BLaER1 treated with 17β-estradiol and CSF1 and Interleukin-3, amounts not matched to agents 10 nM and 100 nM (cell line): ENCODE measurements around the gene GSS.

Source experiments
- H3K27ac ChIP-seq, 11 experiments: shearing (Covaris generic); formaldehyde crosslinking; 2 replicates each; pipeline ENCODE4 v1.8.1; 2022
- H3K27me3 ChIP-seq, 11 experiments: shearing (Covaris generic); formaldehyde crosslinking; 2 replicates each; pipeline ENCODE4 v1.8.1; 2022
- H3K36me3 ChIP-seq, 11 experiments: shearing (Covaris generic); formaldehyde crosslinking; 2 replicates each; pipeline ENCODE4 v1.8.1; 2022
- H3K4me1 ChIP-seq, 10 experiments: shearing (Covaris generic); formaldehyde crosslinking; 2 replicates each; pipeline ENCODE4 v1.8.1; 2022
- H3K4me2 ChIP-seq, 11 experiments: shearing (Covaris generic); formaldehyde crosslinking; 2 replicates each; pipeline ENCODE4 v1.8.1; 2022
- H3K4me3 ChIP-seq, 10 experiments: shearing (Covaris generic); formaldehyde crosslinking; 2 replicates each; pipeline ENCODE4 v1.8.1; 2022
- H3K9ac ChIP-seq, 11 experiments: shearing (Covaris generic); formaldehyde crosslinking; 2 replicates each; pipeline ENCODE4 v1.8.1; 2022
- H3K9me3 ChIP-seq, 11 experiments: shearing (Covaris generic); formaldehyde crosslinking; replicated peaks in 1 of 11; 2 replicates each; pipeline ENCODE4 v1.8.1; 2022
- H4K20me1 ChIP-seq, 11 experiments: shearing (Covaris generic); formaldehyde crosslinking; 2 replicates each; pipeline ENCODE4 v1.8.1; 2022
- Cebpa-rat ChIP-seq, 11 experiments: shearing (Covaris generic); IDR thresholded peaks; 2 replicates each; pipeline ENCODE4 v1.8.1; 2022

Gene GSS

DNA sequence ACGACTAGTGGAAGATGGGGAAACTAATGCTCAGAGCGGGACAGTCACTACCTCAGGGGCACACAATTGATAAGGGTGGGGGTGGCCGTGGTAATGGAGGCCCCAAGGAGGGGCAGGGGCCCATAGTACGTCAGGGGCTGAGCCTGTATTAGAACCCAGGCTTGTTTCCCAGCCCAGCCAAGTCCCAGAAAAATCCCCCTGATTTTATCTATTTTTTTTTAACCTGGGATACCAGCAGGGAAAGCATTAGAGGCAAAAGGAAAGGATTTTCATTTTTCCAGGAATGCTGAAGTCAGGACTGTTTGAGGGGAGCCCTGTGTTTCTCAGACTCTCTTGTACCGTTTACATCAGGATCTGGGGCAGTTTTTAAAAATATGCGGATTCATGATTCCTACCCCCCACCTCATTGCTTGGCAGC, 444 bp upstream of the GSS start:
- Histone ChIP-seq H3K9ac (peak overlapping the region; percentile 89 to 97 (median 92)), H3K27me3 (no peaks in the 10 kb centered on the region), H3K4me3 (peak overlapping the region; percentile 58 to 79 (median 72)), H3K4me2 (peak overlapping the region; percentile 83 to 97 (median 91)), H3K9me3 (no peaks in the 10 kb centered on the region), H4K20me1 (peaks cover 0 to 5% (median 0%) of the 10 kb centered on the region in 11 experiments; a peak in 1 of 22 replicates), H3K27ac (peak overlapping the region; percentile 84 to 97 (median 90); a peak in 21 of 22 replicates), H3K36me3 (peaks cover 7 to 14% (median 11%) of the 10 kb centered on the region in 11 experiments; a peak in 21 of 22 replicates), H3K4me1 (peaks cover 14 to 28% (median 22%) of the 10 kb centered on the region in 10 experiments; a peak in 19 of 20 replicates)
- no peak for TF ChIP-seq Cebpa-rat (IDR thresholded peaks at IDR 0.05)

DNA sequence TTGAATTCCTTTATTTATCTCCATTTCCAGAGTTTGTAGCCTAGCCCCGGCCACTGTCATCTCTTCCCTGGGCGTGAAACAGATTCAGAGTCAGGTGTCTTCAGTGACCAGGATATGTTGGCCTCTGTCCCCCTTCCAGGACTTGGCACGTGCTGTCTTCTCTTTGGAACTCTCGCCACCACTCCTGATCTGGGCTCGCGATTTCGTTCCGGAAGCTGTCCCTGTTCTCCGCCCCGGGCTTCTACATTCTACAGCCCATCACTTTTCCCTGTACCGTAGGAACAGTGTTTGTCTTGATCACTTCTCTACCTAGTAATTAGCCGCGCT, 739 bp downstream of the GSS start:
- H3K27me3 ChIP-seq: no peaks in the 10 kb centered on the region
- no peaks in the 10 kb centered on the region for H3K9me3 ChIP-seq
- H3K4me3 ChIP-seq: peak overlapping the region; percentile 58 to 79 (median 72)
- H3K9ac ChIP-seq: peak overlapping the region; percentile 89 to 97 (median 92)
- no peak for TF ChIP-seq Cebpa-rat (IDR thresholded peaks at IDR 0.05)
- H3K36me3 ChIP-seq: peaks cover 19 to 25% (median 23%) of the 10 kb centered on the region in 11 experiments
- peaks cover 14 to 28% (median 19%) of the 10 kb centered on the region in 10 experiments; a peak in 19 of 20 replicates for H3K4me1 ChIP-seq
- peak overlapping the region; percentile 83 to 97 (median 91) for H3K4me2 ChIP-seq
- H4K20me1 ChIP-seq: peaks cover 0 to 5% (median 0%) of the 10 kb centered on the region in 11 experiments; a peak in 2 of 22 replicates
- H3K27ac ChIP-seq: peak overlapping the region; percentile 84 to 97 (median 90)

GRCh38 chr20:34953960-34954359, 1.6 kb downstream of the GSS start:
- Histone ChIP-seq H3K9me3 (no peaks in the 10 kb centered on the region), H3K27ac (no peak overlapping the region), H3K27me3 (no peaks in the 10 kb centered on the region), H3K4me1 (peaks cover 14 to 28% (median 19%) of the 10 kb centered on the region in 10 experiments; a peak in 19 of 20 replicates), H3K9ac (peak overlapping the region in 2 of 11 experiments; percentile 90 to 95; a peak in 2 of 22 replicates), H3K4me3 (no peak overlapping the region), H3K4me2 (peak overlapping the region in 8 of 11 experiments; percentile 84 to 97 (median 96); a peak in 12 of 22 replicates), H4K20me1 (peaks cover 0 to 5% (median 0%) of the 10 kb centered on the region in 11 experiments; a peak in 2 of 22 replicates), H3K36me3 (peaks cover 28 to 34% (median 32%) of the 10 kb centered on the region in 11 experiments)
- TF ChIP-seq Cebpa-rat (IDR thresholded peaks at IDR 0.05): no peak

DNA sequence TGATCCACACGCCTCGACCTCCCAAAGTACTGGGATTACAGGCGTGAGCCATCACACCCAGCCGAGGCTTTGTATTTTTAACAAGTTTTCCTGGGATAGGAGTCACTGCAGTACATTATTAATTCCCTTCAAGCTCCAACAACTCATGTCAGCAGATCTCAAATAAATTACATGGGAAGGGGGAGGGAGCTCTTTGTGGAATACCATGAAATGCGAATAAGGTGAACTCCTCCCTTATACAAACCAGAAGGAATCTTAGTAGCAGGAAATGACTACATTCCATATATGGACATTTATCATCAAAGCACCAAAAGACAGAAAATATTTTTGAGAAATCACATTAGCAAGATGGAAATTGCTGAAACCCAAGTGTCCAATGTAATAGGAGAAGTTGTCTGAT, 2.9 kb downstream of the GSS start:
- Histone ChIP-seq H3K4me1 (peaks cover 14 to 28% (median 19%) of the 10 kb centered on the region in 10 experiments; a peak in 19 of 20 replicates), H3K27me3 (no peaks in the 10 kb centered on the region), H3K9me3 (no peaks in the 10 kb centered on the region), H3K4me2 (no peak overlapping the region), H3K36me3 (peaks cover 37 to 47% (median 43%) of the 10 kb centered on the region in 11 experiments), H3K9ac (no peak overlapping the region), H3K27ac (no peak overlapping the region), H3K4me3 (no peak overlapping the region), H4K20me1 (peaks cover 0 to 5% (median 0%) of the 10 kb centered on the region in 11 experiments; a peak in 2 of 22 replicates)
- TF ChIP-seq Cebpa-rat (IDR thresholded peaks at IDR 0.05): no peak

DNA sequence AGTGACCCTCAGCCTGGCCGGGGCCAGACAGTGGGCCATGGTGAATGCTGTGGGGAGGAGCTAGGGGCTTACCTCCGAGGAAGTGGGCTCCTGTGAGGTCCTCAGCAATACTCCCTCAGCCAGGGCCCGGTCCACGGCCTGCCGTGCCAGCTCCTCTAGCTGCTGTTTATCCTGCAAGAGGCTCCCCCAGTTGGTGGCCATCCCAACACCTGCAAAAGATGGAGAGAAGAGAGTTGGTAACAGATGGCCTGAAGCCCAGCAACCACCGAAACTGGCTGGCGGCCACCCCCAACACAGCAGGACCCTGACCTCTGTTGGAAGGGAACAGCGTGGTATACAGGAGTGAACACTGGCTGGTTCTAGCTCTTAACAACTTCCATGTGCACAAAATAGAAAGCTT, 4.0 kb downstream of the GSS start:
- Histone ChIP-seq H3K27me3 (no peaks in the 10 kb centered on the region), H3K4me2 (no peak overlapping the region), H3K27ac (no peak overlapping the region), H3K9ac (no peak overlapping the region), H4K20me1 (peaks cover 0 to 5% (median 0%) of the 10 kb centered on the region in 11 experiments; a peak in 2 of 22 replicates), H3K36me3 (peaks cover 43 to 57% (median 51%) of the 10 kb centered on the region in 11 experiments), H3K9me3 (no peaks in the 10 kb centered on the region), H3K4me3 (no peak overlapping the region), H3K4me1 (peaks cover 14 to 28% (median 19%) of the 10 kb centered on the region in 10 experiments; a peak in 19 of 20 replicates)
- no peak for TF ChIP-seq Cebpa-rat (IDR thresholded peaks at IDR 0.05)

GRCh38 chr20:34951252-34951651, 4.4 kb downstream of the GSS start:
- H4K20me1 ChIP-seq: peaks cover 0 to 5% (median 0%) of the 10 kb centered on the region in 11 experiments; a peak in 2 of 22 replicates
- H3K27me3 ChIP-seq: no peaks in the 10 kb centered on the region
- no peak overlapping the region for H3K4me3 ChIP-seq
- H3K27ac ChIP-seq: no peak overlapping the region
- H3K4me1 ChIP-seq: peaks cover 10 to 26% (median 16%) of the 10 kb centered on the region in 10 experiments; a peak in 19 of 20 replicates
- H3K9ac ChIP-seq: no peak overlapping the region
- H3K9me3 ChIP-seq: no peaks in the 10 kb centered on the region
- H3K4me2 ChIP-seq: no peak overlapping the region
- peaks cover 47 to 61% (median 55%) of the 10 kb centered on the region in 11 experiments for H3K36me3 ChIP-seq
- TF ChIP-seq Cebpa-rat (IDR thresholded peaks at IDR 0.05): no peak

DNA sequence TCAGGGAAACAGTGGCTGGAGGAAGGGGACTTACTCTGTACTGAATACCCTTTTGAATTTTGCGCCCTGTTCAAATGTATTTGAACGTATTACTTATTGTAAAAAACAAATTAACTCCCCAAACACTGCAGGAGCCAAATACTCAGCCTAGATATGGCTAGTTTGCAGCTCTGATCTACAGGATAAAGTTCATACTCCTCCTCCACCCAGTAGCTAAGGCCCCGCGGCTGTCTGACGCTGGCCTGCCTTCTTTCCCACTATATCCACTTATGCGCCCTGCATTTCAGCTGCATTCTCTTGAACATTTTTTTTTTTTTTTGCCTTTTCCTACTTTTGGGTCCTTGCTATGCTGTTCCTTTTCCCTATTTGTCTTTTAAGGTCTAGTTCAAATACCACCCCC, 6.5 kb downstream of the GSS start:
- Histone ChIP-seq H4K20me1 (peaks cover 0 to 5% (median 0%) of the 10 kb centered on the region in 11 experiments; a peak in 2 of 22 replicates), H3K9me3 (no peaks in the 10 kb centered on the region), H3K27me3 (no peaks in the 10 kb centered on the region), H3K4me1 (peaks cover 0 to 14% (median 4%) of the 10 kb centered on the region in 10 experiments; a peak in 13 of 20 replicates), H3K4me2 (no peak overlapping the region), H3K9ac (peak overlapping the region in 1 of 11 experiments; percentile 35; a peak in 1 of 22 replicates), H3K27ac (no peak overlapping the region), H3K36me3 (peaks cover 64 to 82% (median 75%) of the 10 kb centered on the region in 11 experiments), H3K4me3 (no peak overlapping the region)
- TF ChIP-seq Cebpa-rat (IDR thresholded peaks at IDR 0.05): no peak

DNA sequence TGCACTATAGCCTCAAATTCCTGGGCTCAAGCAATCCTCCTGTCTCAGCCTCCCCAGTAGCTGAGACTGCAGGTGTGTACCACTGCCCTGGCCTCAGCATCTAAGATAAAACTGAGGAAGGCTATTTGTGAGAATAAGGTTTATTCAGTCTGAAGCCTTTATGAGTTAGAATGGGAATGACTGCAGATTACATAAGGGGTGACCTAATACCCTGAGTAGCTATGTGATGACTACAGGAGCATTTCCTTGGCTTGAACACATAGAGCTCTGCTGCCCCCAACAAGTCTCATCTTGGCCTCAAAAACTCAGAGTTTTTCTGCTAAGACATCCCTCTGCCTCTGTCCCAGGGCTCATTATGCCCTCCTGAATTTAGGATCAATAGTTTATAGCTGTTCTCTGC, 7.6 kb downstream of the GSS start:
- no peak overlapping the region for H3K9ac ChIP-seq
- H4K20me1 ChIP-seq: peaks cover 0 to 7% (median 0%) of the 10 kb centered on the region in 11 experiments; a peak in 3 of 22 replicates
- H3K36me3 ChIP-seq: peaks cover 75 to 93% (median 86%) of the 10 kb centered on the region in 11 experiments
- H3K4me2 ChIP-seq: no peak overlapping the region
- no peaks in the 10 kb centered on the region for H3K27me3 ChIP-seq
- TF ChIP-seq Cebpa-rat (IDR thresholded peaks at IDR 0.05): no peak
- no peak overlapping the region for H3K27ac ChIP-seq
- H3K9me3 ChIP-seq: no peaks in the 10 kb centered on the region
- no peak overlapping the region for H3K4me3 ChIP-seq
- peaks cover 0 to 3% (median 0%) of the 10 kb centered on the region in 10 experiments; a peak in 2 of 20 replicates for H3K4me1 ChIP-seq

DNA sequence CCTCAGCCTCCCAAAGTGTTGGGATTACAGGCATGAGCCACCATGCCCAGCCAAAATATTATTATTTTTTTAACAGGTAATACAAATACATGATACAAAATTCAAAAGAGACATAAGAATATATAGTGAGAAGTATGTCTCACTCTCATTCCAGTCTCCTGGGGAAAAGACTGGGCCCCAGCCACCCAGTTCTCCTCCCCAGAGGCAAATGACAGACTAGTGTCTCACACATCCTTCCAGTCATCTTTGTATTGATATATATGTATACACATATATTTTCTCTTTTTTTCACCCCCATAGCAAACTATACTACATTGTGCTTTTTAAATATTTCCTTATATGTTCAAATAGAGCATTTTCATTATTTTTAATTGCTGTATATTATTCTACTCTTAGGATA, 8.3 kb downstream of the GSS start:
- no peak overlapping the region for H3K27ac ChIP-seq

More for the DNA sequence above, 8.3 kb downstream of the GSS start:
- Histone ChIP-seq H3K4me1 (no peaks in the 10 kb centered on the region), H3K9ac (no peak overlapping the region), H3K36me3 (peaks cover 81 to 99% (median 93%) of the 10 kb centered on the region in 11 experiments), H3K9me3 (no peaks in the 10 kb centered on the region), H3K27me3 (no peaks in the 10 kb centered on the region), H3K4me3 (no peak overlapping the region), H4K20me1 (peaks cover 0 to 13% (median 0%) of the 10 kb centered on the region in 11 experiments; a peak in 4 of 22 replicates), H3K4me2 (no peak overlapping the region)
- no peak for TF ChIP-seq Cebpa-rat (IDR thresholded peaks at IDR 0.05)
